Measurements from ENCODE around the gene EPHB1.

EPHB1 gene

GRCh38 chr3:135127946-135128470 lies 332.9 kb downstream of the EPHB1 start:
- no peak for DNase-seq (ENCODE audit: low read depth in 3 of 3)

- DNase-seq (ENCODE audit: low read depth in 3 of 3), result no peak
These were observed 333.8 kb downstream of the EPHB1 start for GRCh38 chr3:135128818-135129217.

GRCh38 chr3:135131290-135131689 lies 336.2 kb downstream of the EPHB1 start:
- no peak for DNase-seq (ENCODE audit: low read depth in 3 of 3)

- no peak for DNase-seq (ENCODE audit: low read depth in 3 of 3)
These were observed 339.0 kb downstream of the EPHB1 start for GRCh38 chr3:135133905-135134683.

- no peak for DNase-seq (ENCODE audit: low read depth in 3 of 3)
These were observed 339.6 kb downstream of the EPHB1 start for GRCh38 chr3:135134684-135135075.

- DNase-seq (ENCODE audit: low read depth in 3 of 3), result no peak
These were observed 340.4 kb downstream of the EPHB1 start for GRCh38 chr3:135135445-135135844.

- no peak for DNase-seq (ENCODE audit: low read depth in 3 of 3)
These were observed 341.5 kb downstream of the EPHB1 start for GRCh38 chr3:135136361-135137100.

GRCh38 chr3:135137296-135137695 lies 342.2 kb downstream of the EPHB1 start:
- DNase-seq (ENCODE audit: low read depth in 3 of 3), result no peak

GRCh38 chr3:135138776-135139175 lies 343.7 kb downstream of the EPHB1 start:
- DNase-seq (ENCODE audit: low read depth in 3 of 3), result no peak

- DNase-seq (ENCODE audit: low read depth in 3 of 3), result no peak
These were observed 345.5 kb downstream of the EPHB1 start for GRCh38 chr3:135140591-135140990.

GRCh38 chr3:135141160-135141559 lies 346.1 kb downstream of the EPHB1 start:
- DNase-seq (ENCODE audit: low read depth in 3 of 3), result no peak

- DNase-seq (ENCODE audit: low read depth in 3 of 3), result no peak
These were observed 346.6 kb downstream of the EPHB1 start for GRCh38 chr3:135141672-135142071.

- no peak for DNase-seq (ENCODE audit: low read depth in 3 of 3)
These were observed 347.5 kb downstream of the EPHB1 start for GRCh38 chr3:135142530-135142929.

- no peak for DNase-seq (ENCODE audit: low read depth in 3 of 3)
These were observed 348.4 kb downstream of the EPHB1 start for GRCh38 chr3:135143474-135143873.

- DNase-seq (ENCODE audit: low read depth in 3 of 3), result no peak
These were observed 350.5 kb downstream of the EPHB1 start for GRCh38 chr3:135145581-135145980.

- no peak for DNase-seq (ENCODE audit: low read depth in 3 of 3)
These were observed 352.6 kb downstream of the EPHB1 start for GRCh38 chr3:135147657-135148056.

GRCh38 chr3:135148398-135149020 lies 353.4 kb downstream of the EPHB1 start:
- DNase-seq (ENCODE audit: low read depth in 3 of 3), result no peak

GRCh38 chr3:135149707-135150681 lies 354.9 kb downstream of the EPHB1 start:
- DNase-seq (ENCODE audit: low read depth in 3 of 3), result no peak

GRCh38 chr3:135154186-135154585 lies 359.1 kb downstream of the EPHB1 start:
- no peak for DNase-seq (ENCODE audit: low read depth in 3 of 3)

GRCh38 chr3:135155228-135155627 lies 360.2 kb downstream of the EPHB1 start:
- no peak for DNase-seq (ENCODE audit: low read depth in 3 of 3)

- no peak for DNase-seq (ENCODE audit: low read depth in 3 of 3)
These were observed 360.7 kb downstream of the EPHB1 start for GRCh38 chr3:135155791-135156190.
